ENCODE data around the gene NR5A2.

Gene NR5A2

DNA sequence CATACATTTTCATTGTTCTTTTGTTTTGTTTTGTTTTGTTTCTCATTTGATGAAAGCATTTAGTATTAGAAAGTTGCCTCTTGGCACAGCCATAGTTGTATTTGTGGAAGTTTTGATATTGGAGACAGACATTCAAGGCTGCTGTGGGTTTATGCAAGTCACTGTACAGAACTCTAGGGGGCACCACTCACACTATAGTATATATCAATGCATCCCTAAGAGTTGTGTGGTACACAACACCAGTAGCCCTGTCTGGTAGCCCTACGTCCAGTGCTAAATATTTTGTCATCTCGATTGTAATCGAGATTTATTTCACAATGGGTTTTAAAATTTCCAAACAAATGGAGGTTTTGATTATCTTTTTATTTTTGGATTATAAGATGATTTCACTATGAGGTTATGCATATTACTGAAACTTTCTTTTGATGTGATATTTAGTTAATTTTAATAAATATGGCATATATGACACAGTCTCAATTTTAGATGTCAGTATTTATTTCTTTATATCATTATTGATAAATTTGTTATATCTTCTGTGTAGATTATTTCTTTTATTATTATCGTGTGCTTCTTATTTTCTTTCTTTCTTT is 112.2 kb downstream of the NR5A2 start:
- TF ChIP-seq, protein P1, sequence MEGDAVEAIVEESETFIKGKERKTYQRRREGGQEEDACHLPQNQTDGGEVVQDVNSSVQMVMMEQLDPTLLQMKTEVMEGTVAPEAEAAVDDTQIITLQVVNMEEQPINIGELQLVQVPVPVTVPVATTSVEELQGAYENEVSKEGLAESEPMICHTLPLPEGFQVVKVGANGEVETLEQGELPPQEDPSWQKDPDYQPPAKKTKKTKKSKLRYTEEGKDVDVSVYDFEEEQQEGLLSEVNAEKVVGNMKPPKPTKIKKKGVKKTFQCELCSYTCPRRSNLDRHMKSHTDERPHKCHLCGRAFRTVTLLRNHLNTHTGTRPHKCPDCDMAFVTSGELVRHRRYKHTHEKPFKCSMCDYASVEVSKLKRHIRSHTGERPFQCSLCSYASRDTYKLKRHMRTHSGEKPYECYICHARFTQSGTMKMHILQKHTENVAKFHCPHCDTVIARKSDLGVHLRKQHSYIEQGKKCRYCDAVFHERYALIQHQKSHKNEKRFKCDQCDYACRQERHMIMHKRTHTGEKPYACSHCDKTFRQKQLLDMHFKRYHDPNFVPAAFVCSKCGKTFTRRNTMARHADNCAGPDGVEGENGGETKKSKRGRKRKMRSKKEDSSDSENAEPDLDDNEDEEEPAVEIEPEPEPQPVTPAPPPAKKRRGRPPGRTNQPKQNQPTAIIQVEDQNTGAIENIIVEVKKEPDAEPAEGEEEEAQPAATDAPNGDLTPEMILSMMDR (conservative IDR thresholded peaks at IDR 0.05) = peak; percentile 76
- H3K27ac ChIP-seq = no peak overlapping the region

DNA sequence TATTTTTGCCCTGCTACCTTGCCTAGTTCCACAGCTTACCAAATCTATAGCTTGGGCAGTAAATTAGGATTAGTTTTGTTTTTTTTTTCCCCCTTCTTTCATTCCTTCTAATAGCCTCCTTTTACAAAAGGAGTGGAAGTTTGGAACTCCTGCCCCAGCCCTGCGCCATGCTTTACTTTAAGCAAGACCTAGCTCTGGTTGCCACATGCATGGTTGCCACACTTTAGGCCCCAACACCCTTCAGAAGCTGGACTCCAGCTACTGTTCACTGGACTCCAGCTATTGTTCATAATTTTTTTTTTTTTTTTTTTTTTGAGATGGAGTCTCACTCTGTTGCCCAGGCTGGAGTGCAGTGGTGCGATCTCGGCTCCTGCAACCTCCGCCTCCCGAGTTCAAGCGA is 115.8 kb downstream of the NR5A2 start:
- TF ChIP-seq, protein P1 (conservative IDR thresholded peaks at IDR 0.05) = no peak
- H3K27ac ChIP-seq = no peak overlapping the region

DNA sequence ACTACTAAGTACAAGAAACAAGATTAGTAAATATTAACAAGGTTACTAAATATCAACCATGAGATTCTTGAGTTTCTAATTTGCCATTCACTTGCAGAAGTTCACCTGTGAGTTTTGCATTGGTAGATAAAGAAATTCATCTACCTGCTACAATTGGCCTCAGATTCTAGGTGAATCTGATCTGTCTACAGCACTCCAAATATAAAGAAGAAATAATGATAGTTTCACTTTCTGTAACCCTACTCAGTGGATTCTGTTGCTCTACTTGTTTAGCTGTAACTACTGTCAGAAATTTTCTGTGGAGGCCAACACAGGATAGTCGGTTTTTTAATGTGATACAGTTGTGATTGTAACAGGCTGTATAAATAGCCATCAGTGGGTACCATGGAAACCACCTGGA is 118.6 kb downstream of the NR5A2 start:
- no peak overlapping the region for H3K27ac ChIP-seq
- TF ChIP-seq, protein P1 (conservative IDR thresholded peaks at IDR 0.05) = no peak

DNA sequence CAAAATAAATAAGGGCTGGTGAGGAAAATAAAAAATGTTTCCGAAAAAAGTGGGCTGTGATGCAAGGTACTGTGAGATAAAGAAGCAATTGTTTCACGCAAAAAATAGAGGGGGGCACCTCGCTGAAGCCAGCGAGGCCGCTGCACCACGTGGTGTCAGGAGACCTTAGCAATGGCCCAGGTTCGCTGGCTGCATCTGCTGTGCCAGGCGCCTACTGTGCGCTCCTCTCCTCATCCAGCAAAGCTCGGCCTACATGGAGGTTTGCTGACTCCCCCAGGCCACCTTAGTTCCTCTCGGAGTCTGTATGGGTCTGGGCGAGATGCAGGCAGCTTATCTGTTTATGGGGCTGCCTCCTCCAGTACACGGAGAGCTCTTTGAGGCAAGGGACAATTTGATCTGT is 119.6 kb downstream of the NR5A2 start:
- H3K27ac ChIP-seq = no peak overlapping the region
- TF ChIP-seq, protein P1 (conservative IDR thresholded peaks at IDR 0.05) = no peak

DNA sequence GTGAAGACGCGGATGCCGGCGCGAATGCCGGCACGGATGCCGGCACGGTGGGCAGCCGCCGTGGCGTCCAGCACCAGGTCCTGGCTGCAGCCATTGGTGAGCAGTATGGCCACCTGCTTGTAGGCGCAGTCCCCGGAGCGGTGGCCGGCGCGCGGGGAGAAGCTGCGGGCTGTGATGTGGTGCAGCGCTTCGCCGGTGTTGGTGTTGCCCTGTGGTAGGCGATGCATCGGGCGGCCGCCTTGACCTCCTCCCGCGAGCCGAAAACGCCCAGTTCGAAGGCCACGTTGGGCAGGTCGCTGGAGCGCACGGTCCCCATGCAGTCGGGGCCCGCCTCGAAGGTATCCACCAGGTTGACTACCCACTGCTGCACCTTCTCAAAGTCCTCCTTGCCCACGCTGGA is 120.2 kb downstream of the NR5A2 start:
- TF ChIP-seq, protein P1 (conservative IDR thresholded peaks at IDR 0.05) = no peak
- no peak overlapping the region for H3K27ac ChIP-seq

DNA sequence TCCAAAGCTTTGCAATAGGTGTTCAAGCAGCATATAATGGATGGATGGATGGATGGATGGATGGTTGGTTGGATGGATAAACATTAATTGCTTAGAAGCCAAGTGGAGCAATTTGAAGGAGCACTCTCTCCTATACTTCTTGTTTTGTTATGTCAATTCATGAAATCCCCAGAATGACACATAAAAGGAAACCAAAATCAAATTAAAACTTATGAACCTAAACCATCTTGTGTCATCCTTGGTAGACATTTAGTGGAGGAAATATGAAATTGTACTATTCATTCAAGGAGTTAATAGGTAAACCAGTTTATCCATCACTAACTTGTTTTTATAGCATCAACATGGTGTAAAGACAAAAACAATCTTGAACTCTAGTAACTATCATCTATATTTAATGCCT is 122.5 kb downstream of the NR5A2 start:
- H3K27ac ChIP-seq = peak overlapping the region; percentile 36
- TF ChIP-seq, protein P1 (conservative IDR thresholded peaks at IDR 0.05) = no peak

DNA sequence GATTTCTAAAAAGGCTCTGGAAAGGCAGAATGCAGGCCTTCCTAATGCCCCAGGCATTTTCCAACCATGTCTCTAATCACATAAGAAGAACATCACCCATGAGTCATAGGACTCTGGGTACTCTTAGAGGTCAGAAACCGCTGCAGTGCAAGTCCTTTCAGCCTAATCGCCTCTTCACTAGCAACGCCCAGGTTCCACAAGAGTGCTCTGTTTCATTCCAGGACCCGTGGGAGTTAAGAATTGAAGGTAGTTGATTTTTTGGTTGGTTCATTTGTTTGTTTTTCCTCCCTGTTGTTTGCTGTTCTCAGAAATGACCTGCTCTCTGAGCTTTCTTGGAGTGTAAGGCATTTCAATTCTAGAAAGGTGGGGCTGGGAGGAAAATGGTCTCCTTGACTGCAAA is 123.2 kb downstream of the NR5A2 start:
- TF ChIP-seq, protein P1 (conservative IDR thresholded peaks at IDR 0.05) = no peak
- H3K27ac ChIP-seq = peak overlapping the region; percentile 36
